ENCODE results near the gene RFX1.

RFX1 gene

GRCh38 chr19:13960863-13961784 lies 45.0 kb downstream of the RFX1 start:
- no peak for DNase-seq

DNA sequence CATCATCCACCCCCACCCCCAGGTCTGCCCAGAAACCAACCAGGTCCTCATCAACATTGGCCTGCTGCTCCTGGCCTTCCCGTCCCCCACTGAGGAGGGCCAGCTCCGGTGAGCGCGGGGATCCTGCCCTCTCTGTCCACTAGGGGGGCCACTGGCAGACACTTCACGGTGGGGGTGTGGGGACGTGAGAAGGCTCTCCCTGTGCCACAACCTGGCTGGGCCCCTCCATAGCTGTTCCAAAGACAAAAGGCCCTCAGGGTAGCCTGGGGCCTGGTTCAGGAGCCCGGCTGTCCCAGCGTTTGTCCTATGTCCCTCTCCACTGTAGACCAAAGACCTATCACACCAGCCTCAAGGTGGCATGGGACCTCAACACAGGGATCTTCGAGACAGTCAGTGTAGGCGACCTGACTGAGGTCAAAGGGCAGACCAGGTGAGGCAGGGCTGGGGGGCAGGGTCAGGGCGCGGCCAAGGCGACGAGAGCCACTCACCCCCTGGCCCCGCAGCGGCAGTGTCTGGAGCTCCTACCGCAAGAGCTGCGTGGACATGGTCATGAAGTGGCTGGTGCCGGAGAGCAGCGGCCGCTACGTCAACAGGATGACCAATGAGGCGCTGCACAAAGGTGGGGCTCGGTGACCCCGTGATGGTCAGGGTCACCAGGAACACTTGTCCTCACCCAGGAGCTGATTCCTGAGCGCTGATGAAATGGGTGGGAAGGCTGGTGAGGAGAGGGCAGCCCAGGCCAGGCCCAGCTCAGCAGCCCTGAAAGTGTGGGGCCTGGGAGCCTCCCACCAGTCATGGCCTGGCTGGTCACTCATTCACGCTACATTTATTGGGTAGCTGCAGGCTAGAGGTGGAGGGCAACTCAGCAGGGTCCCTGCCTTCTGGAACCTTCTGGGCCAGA lies 45.9 kb downstream of the RFX1 start:
- DNase-seq: no peak

DNA sequence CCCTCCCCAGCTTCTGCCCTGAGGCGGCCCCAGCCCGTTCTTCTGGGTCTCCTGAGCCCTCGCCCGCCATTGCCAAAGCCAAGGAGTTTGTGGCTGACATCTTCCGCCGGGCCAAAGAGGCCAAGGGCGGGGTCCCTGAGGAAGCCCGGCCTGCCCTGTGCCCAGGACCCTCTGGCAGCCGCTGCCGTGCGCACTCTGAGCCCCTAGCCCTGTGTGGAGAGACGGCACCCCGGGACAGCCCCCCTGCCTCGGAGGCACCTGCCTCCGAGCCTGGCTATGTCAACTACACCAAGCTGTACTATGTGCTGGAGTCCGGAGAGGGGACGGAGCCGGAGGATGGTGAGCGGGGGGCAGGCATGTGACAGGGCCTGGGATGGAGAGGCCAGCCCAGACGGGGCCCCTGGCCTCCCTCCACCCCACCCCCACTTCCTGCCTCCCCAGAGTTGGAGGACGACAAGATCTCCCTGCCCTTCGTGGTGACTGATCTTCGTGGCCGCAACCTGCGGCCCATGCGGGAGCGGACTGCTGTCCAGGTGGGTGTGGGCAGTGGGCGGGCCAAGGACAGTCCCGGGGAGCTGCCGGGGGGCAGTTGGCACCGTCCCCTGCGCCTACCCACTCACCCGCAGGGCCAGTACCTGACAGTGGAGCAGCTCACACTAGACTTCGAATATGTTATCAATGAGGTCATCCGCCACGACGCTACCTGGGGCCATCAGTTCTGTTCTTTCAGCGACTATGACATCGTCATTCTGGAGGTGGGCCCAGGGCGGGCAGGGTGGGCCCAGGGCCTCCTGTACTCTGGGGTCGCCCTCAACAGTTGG lies 46.8 kb downstream of the RFX1 start:
- DNase-seq: no peak

DNA sequence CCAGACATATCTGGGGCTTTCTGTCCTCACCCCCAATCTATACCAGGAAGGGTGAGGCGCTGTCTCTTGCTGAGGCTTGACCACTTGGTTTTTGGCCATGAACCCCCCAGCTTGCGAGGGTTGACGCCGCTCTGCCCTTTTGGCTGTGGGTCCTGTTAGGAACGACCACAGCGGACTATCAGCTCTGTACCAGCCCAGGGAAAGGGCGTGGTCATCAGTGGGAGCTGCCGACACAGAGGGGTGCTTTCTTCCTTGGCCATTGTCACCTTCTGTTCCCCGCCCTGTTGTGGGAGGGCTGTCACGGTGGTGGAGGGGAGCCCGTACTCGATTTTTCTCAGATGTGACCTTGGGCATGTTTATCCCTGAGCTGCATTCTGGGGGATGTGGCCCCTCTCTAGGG lies 48.1 kb downstream of the RFX1 start:
- DNase-seq: no peak

GRCh38 chr19:13957051-13957450 lies 49.1 kb downstream of the RFX1 start:
- no peak for DNase-seq

DNA sequence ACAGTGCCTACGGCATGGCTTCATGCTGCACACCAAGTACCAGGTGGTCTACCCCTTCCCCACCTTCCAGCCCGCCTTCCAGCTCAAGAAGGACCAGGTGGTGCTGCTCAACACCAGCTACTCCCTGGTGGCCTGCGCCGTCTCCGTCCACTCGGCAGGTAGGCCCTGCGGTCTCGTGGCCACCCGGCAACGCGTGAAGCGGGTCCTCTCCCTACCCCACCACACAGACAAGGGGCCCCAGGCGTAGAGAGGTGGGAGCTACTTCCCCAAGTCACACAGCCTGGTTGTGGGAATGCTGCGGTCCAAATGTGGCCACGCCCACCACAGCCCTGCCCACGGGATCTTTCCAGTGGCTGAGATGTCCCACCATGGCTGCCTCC lies 49.8 kb downstream of the RFX1 start:
- no peak for DNase-seq

GRCh38 chr19:13955662-13956364 lies 50.3 kb downstream of the RFX1 start:
- no peak for DNase-seq

DNA sequence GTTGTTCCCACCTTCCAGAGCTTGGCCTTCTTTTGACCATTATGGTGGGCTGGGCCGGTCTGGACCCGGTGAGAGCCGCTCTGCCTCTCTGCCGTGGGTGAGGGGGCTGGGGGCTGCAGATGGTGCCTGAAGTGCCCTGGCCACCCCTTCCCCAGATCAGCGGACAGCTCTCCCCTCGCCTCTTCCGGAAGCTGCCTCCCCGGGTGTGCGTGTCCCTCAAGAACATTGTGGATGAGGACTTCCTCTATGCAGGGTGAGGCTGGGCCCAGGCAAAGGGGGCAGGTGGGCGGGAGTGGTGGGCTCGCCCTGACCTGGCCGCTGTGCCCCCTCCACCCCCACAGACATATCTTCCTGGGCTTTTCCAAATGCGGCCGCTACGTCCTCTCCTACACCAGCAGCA lies 51.9 kb downstream of the RFX1 start:
- no peak for DNase-seq

DNA sequence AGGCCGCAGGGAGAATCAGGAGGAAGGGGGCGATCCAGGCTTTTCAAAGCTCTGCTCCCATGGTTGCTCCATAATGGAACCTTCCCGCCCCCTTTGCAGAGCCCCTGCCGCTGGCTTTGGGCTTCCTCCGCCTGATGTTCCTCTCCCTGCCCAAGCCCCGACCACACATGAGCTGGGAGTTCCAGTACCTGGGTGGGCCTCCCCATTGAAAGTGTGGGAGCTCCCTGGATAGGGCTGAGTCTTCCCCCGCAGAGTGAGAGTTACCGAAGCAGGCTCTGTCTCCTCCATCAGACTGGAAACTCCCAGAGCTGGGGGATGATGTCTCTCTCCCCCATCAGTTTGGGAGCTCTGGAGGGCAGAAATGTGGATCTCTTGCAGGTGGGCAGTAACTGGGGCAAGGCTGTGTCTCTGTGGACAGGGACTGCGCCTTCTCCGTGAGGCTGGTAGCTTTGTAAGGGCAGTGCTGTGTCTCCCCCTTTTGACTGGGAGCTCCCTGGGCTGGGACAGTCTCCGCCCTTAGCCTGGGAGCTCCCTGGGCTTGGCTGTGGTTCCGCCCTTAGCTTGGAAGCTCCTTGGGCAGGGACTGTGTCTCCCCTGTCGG lies 53.1 kb downstream of the RFX1 start:
- DNase-seq: peak; percentile 21

GRCh38 chr19:13952154-13952930 lies 53.8 kb downstream of the RFX1 start, which contains the start of gene DCAF15:
TSS of gene DCAF15 (plus strand) at chr19:13952509. CDS start at chr19:13952513, 4 bp downstream.
- peak; percentile 99 for DNase-seq

DNA sequence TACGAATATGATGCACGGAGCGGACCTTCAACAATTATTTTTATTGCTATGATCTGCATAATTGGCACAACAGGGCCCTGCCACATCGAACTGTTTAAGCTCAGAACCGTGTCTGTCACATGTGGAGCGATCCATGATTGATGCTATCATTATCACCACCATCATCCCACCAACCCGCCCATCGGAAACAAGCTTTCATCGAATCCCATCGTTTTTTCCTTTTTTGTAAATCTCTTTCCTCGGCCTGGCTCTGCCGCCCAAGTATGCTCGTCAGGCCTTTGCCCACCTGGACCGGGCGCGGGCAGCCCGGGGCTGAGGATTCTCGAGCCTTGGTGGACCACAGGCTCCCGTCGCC lies 54.3 kb downstream of the RFX1 start:
- DNase-seq: no peak

GRCh38 chr19:13951043-13951442 lies 55.1 kb downstream of the RFX1 start:
- no peak for DNase-seq

DNA sequence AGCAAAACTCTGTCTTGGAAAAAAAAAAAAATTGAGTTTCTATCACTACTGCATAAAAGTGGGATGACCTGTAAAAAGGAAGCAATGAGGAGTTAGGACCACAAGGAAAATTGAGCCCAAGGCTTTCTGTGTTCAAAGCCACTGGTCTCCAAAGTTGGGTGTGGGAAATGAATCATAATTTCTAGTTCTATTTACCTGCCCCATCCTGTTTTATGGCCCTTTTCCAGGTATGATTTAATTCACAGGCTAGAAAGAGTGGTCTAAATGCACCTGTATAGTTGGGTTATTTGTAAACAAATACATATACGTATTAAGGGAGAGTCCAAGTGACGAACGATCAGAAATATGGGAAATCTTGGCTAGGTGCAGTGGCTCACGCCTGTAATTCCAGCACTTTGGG lies 59.7 kb downstream of the RFX1 start:
- no peak for DNase-seq

GRCh38 chr19:13942023-13942684 lies 64.0 kb downstream of the RFX1 start:
- DNase-seq: no peak

DNA sequence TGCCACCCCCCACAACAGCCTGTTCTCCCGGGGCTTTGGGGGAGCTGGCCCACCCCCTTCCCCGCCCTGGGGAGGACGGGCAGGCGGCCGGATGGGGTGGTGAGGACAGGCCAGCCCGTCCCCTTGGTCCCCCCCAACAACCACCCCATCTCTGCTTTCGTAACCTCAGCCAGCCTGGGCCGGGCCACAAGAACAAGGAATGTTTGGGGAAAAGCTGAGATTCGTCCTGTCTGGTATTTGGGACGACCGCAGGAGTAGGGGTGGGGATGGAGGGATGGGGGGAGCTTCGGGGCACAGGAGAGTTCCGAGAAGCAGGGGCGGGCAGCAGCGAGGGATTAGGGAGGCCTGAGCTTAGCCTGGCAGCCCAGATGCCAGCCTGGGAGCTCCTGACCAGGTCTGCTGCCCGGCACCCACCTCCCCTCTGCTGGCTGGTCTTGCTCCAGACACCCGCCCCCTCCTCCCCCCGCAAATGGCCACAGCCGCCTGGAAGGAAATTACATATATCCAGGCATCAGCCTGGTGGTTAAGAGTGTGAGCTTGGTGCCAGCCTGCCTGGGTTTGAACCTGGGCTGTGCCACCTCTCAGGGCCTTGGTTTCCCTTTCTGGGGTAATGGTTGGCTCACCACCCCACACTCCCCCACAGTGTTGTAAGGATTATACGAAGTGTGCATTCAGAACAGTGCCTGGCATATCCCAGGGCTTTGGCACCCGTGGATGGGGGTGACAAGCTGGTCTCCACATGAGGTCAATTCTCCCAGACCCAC lies 67.6 kb downstream of the RFX1 start, which contains the start of gene PODNL1:
Gene PODNL1 (minus strand): TSS at position 117 of the 764 bp plus-strand sequence. CDS start 236 bp downstream, outside the sequence.
- no peak for DNase-seq

DNA sequence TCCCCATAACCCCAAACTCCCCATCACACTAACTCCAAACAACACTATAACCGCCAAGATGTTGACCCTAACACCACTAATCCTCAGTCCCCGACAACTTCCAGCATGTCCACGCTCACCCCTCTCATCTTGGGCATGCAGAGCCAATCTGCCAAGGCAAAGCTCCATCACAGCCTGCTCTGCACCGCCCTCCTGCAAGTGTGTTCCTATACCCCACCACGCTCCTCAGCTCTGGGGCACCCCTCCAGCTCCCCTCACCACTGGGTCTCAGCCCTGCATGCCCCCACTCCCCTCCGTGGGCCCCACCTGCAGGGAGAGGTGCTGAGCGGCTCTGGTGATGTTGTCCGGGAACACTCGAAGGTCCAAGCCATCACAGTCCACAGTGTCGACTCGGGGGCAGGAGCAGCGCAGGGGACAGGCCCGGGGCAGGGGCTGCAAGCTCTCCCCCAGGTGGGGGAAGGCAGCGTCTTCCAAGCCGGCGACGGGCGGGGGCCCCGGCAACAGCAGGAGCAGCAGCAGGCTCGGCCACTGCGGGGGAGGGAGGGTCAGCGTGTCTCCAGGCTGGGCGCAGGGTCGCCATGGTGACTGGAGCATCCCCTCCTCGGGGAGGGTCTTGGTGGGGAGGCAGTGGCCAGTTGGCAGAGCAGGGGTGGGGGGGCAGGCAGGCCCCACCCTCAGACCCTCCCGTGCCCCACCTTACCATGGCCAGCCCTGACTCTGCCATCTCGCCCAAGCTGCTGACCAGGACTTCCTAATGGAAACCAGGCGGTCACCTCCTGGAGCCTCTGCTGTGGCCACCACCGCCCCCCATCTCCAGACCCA lies 68.4 kb downstream of the RFX1 start:
- no peak for DNase-seq

GRCh38 chr19:13935765-13936510 lies 70.2 kb downstream of the RFX1 start:
- DNase-seq: no peak

DNA sequence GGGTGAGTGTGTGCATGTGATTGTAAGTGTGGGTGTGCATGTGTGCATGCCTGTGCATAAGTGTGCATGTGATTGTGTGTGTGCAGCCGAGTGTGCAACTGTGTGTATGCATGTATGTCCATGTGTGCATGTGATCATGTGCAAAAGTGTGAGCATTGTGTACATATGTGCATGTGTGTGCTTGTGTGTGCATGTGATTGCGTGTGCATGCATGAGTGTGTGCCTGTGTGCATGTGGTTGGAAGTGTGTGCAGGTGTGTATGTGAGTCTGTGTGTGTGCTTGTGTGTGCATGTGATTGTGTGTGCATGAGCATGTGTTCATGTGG lies 71.4 kb downstream of the RFX1 start:
- DNase-seq: no peak

All from stimulated activated CD4-positive, alpha-beta T cell treated with anti-CD3 and anti-CD28 coated beads, Interleukin-15, amount 100 ng/mL, for 24 hours (primary cell).